A549 (cell line): ENCODE measurements around the gene DAZAP1.

Source experiments
- BHLHE40 ChIP-seq: IDR thresholded peaks from 2 replicates; pipeline ENCODE4 v1.6.1; 2012; ENCODE audit warnings: low read depth, low read length, inconsistent platforms
- POLR2A ChIP-seq: IDR thresholded peaks from 2 replicates; pipeline ENCODE4 v1.6.1; 2012; ENCODE audit warnings: mild to moderate bottlenecking, low read length
- RFX5 ChIP-seq: fragments of 450-650 bp; IDR thresholded peaks from 2 replicates; pipeline ENCODE4 v1.7.1; 2014; ENCODE audit warnings: antibody characterized with exemption, mild to moderate bottlenecking, moderate library complexity
- RNF2 ChIP-seq: fragments of 200-600 bp; sonication (generic); IDR thresholded peaks from 2 replicates; pipeline ENCODE4 v1.6.1; 2016; ENCODE audit warnings: low read depth, mild to moderate bottlenecking, antibody characterized with exemption, moderate library complexity, borderline replicate concordance
- TF ChIP-seq, protein P1 (sequence below): fragments of >200 bp; sonication (Bioruptor Twin); formaldehyde crosslinking; IDR thresholded peaks from 3 replicates; pipeline ENCODE4 v1.5.1; 2016
- TF ChIP-seq, protein P2 (sequence below): IDR thresholded peaks from 2 replicates; pipeline ENCODE4 v1.6.1; 2012
- TF ChIP-seq, protein P3 (sequence below): fragments of 250-450 bp; sonication (Bioruptor Pico); IDR thresholded peaks from 2 replicates; pipeline ENCODE4 v1.5.0; 2021; ENCODE audit warnings: mild to moderate bottlenecking, moderate library complexity, borderline replicate concordance

DNA sequence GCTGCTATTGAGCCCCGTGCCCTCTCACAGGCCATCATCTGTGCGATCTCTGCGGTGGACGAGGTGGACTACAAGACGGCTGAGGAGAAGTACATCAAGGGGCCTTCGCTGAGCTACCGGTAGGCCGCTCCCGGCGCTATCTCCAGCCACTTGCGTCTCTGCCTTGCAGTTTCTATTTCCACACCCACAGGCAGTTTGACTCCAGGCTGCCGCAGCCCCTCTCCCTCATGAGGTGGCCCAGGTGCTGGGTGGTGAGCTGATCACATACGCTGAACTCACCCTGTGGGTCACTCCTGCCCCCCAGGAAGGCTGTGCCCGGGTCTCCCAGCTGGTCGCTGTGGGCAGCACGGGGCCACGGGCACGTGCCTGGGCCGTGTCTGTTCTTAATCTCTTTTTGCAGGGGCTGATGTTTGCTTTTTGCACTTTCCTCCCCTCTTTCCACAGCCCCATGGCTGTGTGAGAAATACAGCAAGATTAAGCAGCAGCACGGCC is 34.3 kb upstream of the DAZAP1 start:
- no peak for TF ChIP-seq RNF2
- TF ChIP-seq, protein P1, sequence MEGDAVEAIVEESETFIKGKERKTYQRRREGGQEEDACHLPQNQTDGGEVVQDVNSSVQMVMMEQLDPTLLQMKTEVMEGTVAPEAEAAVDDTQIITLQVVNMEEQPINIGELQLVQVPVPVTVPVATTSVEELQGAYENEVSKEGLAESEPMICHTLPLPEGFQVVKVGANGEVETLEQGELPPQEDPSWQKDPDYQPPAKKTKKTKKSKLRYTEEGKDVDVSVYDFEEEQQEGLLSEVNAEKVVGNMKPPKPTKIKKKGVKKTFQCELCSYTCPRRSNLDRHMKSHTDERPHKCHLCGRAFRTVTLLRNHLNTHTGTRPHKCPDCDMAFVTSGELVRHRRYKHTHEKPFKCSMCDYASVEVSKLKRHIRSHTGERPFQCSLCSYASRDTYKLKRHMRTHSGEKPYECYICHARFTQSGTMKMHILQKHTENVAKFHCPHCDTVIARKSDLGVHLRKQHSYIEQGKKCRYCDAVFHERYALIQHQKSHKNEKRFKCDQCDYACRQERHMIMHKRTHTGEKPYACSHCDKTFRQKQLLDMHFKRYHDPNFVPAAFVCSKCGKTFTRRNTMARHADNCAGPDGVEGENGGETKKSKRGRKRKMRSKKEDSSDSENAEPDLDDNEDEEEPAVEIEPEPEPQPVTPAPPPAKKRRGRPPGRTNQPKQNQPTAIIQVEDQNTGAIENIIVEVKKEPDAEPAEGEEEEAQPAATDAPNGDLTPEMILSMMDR: no peak
- TF ChIP-seq, protein P2, sequence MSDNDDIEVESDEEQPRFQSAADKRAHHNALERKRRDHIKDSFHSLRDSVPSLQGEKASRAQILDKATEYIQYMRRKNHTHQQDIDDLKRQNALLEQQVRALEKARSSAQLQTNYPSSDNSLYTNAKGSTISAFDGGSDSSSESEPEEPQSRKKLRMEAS: no peak
- TF ChIP-seq, protein P3, sequence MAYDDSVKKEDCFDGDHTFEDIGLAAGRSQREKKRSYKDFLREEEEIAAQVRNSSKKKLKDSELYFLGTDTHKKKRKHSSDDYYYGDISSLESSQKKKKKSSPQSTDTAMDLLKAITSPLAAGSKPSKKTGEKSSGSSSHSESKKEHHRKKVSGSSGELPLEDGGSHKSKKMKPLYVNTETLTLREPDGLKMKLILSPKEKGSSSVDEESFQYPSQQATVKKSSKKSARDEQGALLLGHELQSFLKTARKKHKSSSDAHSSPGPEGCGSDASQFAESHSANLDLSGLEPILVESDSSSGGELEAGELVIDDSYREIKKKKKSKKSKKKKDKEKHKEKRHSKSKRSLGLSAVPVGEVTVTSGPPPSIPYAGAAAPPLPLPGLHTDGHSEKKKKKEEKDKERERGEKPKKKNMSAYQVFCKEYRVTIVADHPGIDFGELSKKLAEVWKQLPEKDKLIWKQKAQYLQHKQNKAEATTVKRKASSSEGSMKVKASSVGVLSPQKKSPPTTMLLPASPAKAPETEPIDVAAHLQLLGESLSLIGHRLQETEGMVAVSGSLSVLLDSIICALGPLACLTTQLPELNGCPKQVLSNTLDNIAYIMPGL (CRISPR knock-in tag): no peak
- TF ChIP-seq BHLHE40: no peak
- no peak for TF ChIP-seq RFX5
- no peak for TF ChIP-seq POLR2A
